Measurements from ENCODE around the gene OGFOD3.
A peak's percentile ranks its signal among the peaks of the same experiment; 100 is the strongest.

The OGFOD3 gene

GRCh38 chr17:82433560-82434215 lies 15.3 kb upstream of the OGFOD3 start:
- Histone ChIP-seq H3K27ac (ENCODE audit: low read depth in 2 of 2, low read length in 2 of 2) (no peak overlapping the region), H3K9ac (ENCODE audit: low read depth in 1 of 2, low read length in 2 of 2) (no peak overlapping the region), H3K9me3 (ENCODE audit: control insufficient read depth in 2 of 2, low read length in 2 of 2) (no peaks in the 10 kb centered on the region), H3K36me3 (ENCODE audit: control insufficient read depth in 2 of 2, insufficient read depth in 2 of 2, low read length in 2 of 2) (peaks cover 4 to 10% of the 10 kb centered on the region in 2 donors), H3K4me1 (ENCODE audit: control insufficient read depth in 2 of 2, insufficient read depth in 2 of 2, low read length in 2 of 2) (no peaks in the 10 kb centered on the region), H3K4me3 (ENCODE audit: low read length in 2 of 2) (no peak overlapping the region), H3K27me3 (ENCODE audit: control insufficient read depth in 2 of 2, insufficient read depth in 2 of 2, low read length in 2 of 2) (no peaks in the 10 kb centered on the region)

GRCh38 chr17:82432017-82432416 lies 13.6 kb upstream of the OGFOD3 start:
- Histone ChIP-seq H3K36me3 (ENCODE audit: control insufficient read depth in 2 of 2, insufficient read depth in 2 of 2, low read length in 2 of 2) (peaks cover 4 to 6% of the 10 kb centered on the region in 2 donors), H3K9ac (ENCODE audit: low read depth in 1 of 2, low read length in 2 of 2) (no peak overlapping the region), H3K27ac (ENCODE audit: low read depth in 2 of 2, low read length in 2 of 2) (no peak overlapping the region), H3K9me3 (ENCODE audit: control insufficient read depth in 2 of 2, low read length in 2 of 2) (no peaks in the 10 kb centered on the region), H3K4me1 (ENCODE audit: control insufficient read depth in 2 of 2, insufficient read depth in 2 of 2, low read length in 2 of 2) (no peaks in the 10 kb centered on the region), H3K27me3 (ENCODE audit: control insufficient read depth in 2 of 2, insufficient read depth in 2 of 2, low read length in 2 of 2) (no peaks in the 10 kb centered on the region), H3K4me3 (ENCODE audit: low read length in 2 of 2) (no peak overlapping the region)

DNA sequence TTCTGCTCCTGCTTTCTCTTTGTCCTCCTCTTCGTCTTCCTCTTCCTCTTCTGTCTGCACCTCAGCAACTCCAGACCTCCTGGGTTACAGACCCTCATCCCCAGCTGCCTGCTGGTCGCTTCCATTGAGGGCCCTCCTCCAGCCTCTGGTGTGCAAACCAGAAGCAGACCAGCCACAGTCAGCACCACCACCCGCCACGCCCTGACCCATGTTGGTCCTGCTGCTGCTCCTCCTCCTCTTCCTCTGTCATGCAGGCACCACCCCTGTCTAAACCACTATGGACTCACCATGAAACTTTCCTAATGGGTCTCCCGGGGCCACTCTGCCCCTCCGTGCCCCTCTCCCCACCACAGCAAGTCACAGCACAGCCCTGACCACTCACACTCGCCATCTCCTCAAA lies 11.4 kb upstream of the OGFOD3 start:
- Histone ChIP-seq H3K4me1 (ENCODE audit: control insufficient read depth in 2 of 2, insufficient read depth in 2 of 2, low read length in 2 of 2) (no peaks in the 10 kb centered on the region), H3K9me3 (ENCODE audit: control insufficient read depth in 2 of 2, low read length in 2 of 2) (no peaks in the 10 kb centered on the region), H3K27ac (ENCODE audit: low read depth in 2 of 2, low read length in 2 of 2) (no peak overlapping the region), H3K9ac (ENCODE audit: low read depth in 1 of 2, low read length in 2 of 2) (no peak overlapping the region), H3K36me3 (ENCODE audit: control insufficient read depth in 2 of 2, insufficient read depth in 2 of 2, low read length in 2 of 2) (no peaks in the 10 kb centered on the region), H3K27me3 (ENCODE audit: control insufficient read depth in 2 of 2, insufficient read depth in 2 of 2, low read length in 2 of 2) (no peaks in the 10 kb centered on the region), H3K4me3 (ENCODE audit: low read length in 2 of 2) (peak overlapping the region in 1 of 2 donors; percentile 15)

DNA sequence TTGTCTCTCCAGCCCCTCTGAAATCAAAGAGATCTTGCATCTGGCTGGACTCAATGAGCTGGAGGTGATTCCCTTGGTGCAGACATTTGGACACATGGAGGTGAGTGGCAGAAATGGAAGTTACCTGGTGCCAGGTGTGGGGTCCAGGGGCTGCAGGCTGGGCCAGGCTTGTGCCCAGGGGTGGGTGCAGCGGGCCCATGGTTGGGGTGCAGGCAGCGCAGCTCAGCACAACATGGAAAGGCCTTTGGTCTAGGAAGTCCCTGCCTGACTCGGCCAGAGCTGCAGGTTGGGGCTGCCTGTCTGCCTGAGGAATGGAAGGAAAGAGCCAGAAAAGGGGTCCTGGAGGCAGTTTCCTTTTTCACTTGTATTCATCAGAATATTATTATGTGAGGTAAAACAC lies 10.2 kb upstream of the OGFOD3 start:
- H3K27me3 ChIP-seq (ENCODE audit: control insufficient read depth in 2 of 2, insufficient read depth in 2 of 2, low read length in 2 of 2): no peaks in the 10 kb centered on the region
- no peak overlapping the region for H3K27ac ChIP-seq (ENCODE audit: low read depth in 2 of 2, low read length in 2 of 2)
- H3K9me3 ChIP-seq (ENCODE audit: control insufficient read depth in 2 of 2, low read length in 2 of 2): no peaks in the 10 kb centered on the region
- no peaks in the 10 kb centered on the region for H3K4me1 ChIP-seq (ENCODE audit: control insufficient read depth in 2 of 2, insufficient read depth in 2 of 2, low read length in 2 of 2)
- no peak overlapping the region for H3K9ac ChIP-seq (ENCODE audit: low read depth in 1 of 2, low read length in 2 of 2)
- no peak overlapping the region for H3K4me3 ChIP-seq (ENCODE audit: low read length in 2 of 2)
- H3K36me3 ChIP-seq (ENCODE audit: control insufficient read depth in 2 of 2, insufficient read depth in 2 of 2, low read length in 2 of 2): no peaks in the 10 kb centered on the region

GRCh38 chr17:82424863-82425159 lies 6.4 kb upstream of the OGFOD3 start:
- Histone ChIP-seq H3K9me3 (ENCODE audit: control insufficient read depth in 2 of 2, low read length in 2 of 2) (no peaks in the 10 kb centered on the region), H3K36me3 (ENCODE audit: control insufficient read depth in 2 of 2, insufficient read depth in 2 of 2, low read length in 2 of 2) (peaks cover 0 to 9% of the 10 kb centered on the region in 2 donors), H3K9ac (ENCODE audit: low read depth in 1 of 2, low read length in 2 of 2) (no peak overlapping the region), H3K27ac (ENCODE audit: low read depth in 2 of 2, low read length in 2 of 2) (no peak overlapping the region), H3K4me3 (ENCODE audit: low read length in 2 of 2) (no peak overlapping the region), H3K27me3 (ENCODE audit: control insufficient read depth in 2 of 2, insufficient read depth in 2 of 2, low read length in 2 of 2) (no peaks in the 10 kb centered on the region), H3K4me1 (ENCODE audit: control insufficient read depth in 2 of 2, insufficient read depth in 2 of 2, low read length in 2 of 2) (peaks cover 0 to under 1% of the 10 kb centered on the region in 2 donors)

DNA sequence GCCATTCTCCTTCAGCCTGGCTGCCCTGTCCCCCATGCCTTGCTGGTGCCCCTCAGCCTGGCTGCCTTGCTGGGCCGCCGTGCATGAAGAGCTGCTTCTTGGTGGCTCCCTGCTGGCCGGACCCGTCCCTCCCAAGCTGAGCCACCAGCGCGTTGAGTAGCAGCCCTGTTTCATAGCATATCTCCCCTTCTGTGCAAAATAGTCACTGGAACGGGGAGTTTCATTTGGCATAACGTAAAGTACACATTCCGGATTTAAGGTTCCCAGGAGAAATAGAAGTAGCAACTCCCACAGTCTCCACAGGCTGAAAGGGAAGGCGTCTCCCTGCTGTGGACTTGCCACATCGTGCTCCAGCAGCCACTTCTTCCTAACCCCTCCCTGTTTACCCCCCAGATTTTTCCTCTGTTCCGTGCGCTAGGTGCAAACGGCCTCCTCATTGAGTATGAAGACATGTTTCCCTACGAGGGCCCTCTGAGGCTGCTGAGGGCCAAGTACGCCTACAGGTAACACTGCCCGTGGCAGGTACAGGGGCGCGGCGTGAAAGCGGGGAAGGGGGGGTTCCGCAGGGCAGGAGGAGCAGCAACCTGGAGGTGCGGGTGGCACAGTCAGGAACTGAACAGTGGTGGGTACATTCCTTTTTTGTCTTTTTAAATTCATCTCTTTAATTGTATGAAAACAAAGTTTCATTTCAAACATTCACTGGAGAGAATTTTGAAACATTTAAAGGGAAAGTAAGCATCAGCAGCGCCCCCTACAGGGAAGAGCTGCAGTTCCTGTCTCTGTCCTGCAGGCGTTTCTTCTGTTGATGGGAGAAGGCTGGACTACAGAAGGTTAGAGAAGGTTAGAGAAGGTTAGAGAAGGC lies 5.8 kb upstream of the OGFOD3 start:
- Histone ChIP-seq H3K27me3 (ENCODE audit: control insufficient read depth in 2 of 2, insufficient read depth in 2 of 2, low read length in 2 of 2) (no peaks in the 10 kb centered on the region), H3K4me1 (ENCODE audit: control insufficient read depth in 2 of 2, insufficient read depth in 2 of 2, low read length in 2 of 2) (peaks cover 0 to 5% of the 10 kb centered on the region in 2 donors), H3K9ac (ENCODE audit: low read depth in 1 of 2, low read length in 2 of 2) (no peak overlapping the region), H3K36me3 (ENCODE audit: control insufficient read depth in 2 of 2, insufficient read depth in 2 of 2, low read length in 2 of 2) (peaks cover 0 to 9% of the 10 kb centered on the region in 2 donors), H3K27ac (ENCODE audit: low read depth in 2 of 2, low read length in 2 of 2) (no peak overlapping the region), H3K4me3 (ENCODE audit: low read length in 2 of 2) (no peak overlapping the region), H3K9me3 (ENCODE audit: control insufficient read depth in 2 of 2, low read length in 2 of 2) (no peaks in the 10 kb centered on the region)

DNA sequence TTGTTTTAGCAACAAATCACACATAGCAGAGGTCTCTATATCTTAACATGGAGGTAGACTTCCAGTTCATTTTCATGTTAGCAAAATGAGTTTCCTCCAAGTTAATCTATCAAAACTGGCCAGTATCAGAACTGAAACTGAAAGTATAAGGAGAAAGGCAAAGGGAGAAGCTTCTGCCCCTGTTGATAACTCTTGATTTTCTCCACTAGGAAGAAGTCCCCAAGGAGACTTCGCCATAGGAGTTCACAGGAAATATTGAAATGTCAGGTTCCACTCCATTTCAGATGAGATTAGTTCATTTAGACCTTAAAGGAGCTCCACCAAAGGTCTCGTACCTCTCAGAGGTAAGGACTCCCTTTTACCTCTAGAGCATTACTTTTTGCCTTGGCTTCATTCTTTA lies 1.2 kb upstream of the OGFOD3 start:
- Histone ChIP-seq H3K9ac (ENCODE audit: low read depth in 1 of 2, low read length in 2 of 2) (peak overlapping the region in 1 of 2 donors; percentile 84), H3K9me3 (ENCODE audit: control insufficient read depth in 2 of 2, low read length in 2 of 2) (no peaks in the 10 kb centered on the region), H3K4me1 (ENCODE audit: control insufficient read depth in 2 of 2, insufficient read depth in 2 of 2, low read length in 2 of 2) (peaks cover 4 to 8% of the 10 kb centered on the region in 2 donors), H3K36me3 (ENCODE audit: control insufficient read depth in 2 of 2, insufficient read depth in 2 of 2, low read length in 2 of 2) (peaks cover 0 to 9% of the 10 kb centered on the region in 2 donors), H3K27ac (ENCODE audit: low read depth in 2 of 2, low read length in 2 of 2) (peak overlapping the region; percentile 42 to 94), H3K4me3 (ENCODE audit: low read length in 2 of 2) (peak overlapping the region; percentile 74 to 94), H3K27me3 (ENCODE audit: control insufficient read depth in 2 of 2, insufficient read depth in 2 of 2, low read length in 2 of 2) (no peaks in the 10 kb centered on the region)

DNA sequence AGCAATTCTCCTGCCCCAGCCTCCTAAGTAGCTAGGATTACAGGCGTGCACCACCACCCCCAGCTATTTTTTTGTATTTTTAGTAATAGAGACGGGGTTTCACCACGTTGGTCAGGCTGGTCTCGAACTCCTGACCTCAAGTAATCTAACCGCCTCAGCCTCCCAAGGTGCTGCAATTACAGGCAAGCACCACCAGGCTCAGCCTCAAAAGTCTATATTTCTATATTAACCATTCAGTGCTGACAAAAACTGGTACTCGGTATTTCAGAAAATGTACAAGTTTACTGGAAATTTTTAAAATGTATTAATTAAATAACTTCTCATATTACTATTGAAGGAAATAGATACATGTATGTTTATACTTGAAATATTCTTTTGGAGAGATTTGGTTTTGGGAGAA lies 1.6 kb downstream of the OGFOD3 start:
- peaks cover 0 to 13% of the 10 kb centered on the region in 2 donors for H3K36me3 ChIP-seq (ENCODE audit: control insufficient read depth in 2 of 2, insufficient read depth in 2 of 2, low read length in 2 of 2)
- no peaks in the 10 kb centered on the region for H3K27me3 ChIP-seq (ENCODE audit: control insufficient read depth in 2 of 2, insufficient read depth in 2 of 2, low read length in 2 of 2)
- H3K4me3 ChIP-seq (ENCODE audit: low read length in 2 of 2): no peak overlapping the region
- H3K27ac ChIP-seq (ENCODE audit: low read depth in 2 of 2, low read length in 2 of 2): no peak overlapping the region
- H3K4me1 ChIP-seq (ENCODE audit: control insufficient read depth in 2 of 2, insufficient read depth in 2 of 2, low read length in 2 of 2): peaks cover 4 to 8% of the 10 kb centered on the region in 2 donors
- H3K9ac ChIP-seq (ENCODE audit: low read depth in 1 of 2, low read length in 2 of 2): no peak overlapping the region
- H3K9me3 ChIP-seq (ENCODE audit: control insufficient read depth in 2 of 2, low read length in 2 of 2): no peaks in the 10 kb centered on the region

DNA sequence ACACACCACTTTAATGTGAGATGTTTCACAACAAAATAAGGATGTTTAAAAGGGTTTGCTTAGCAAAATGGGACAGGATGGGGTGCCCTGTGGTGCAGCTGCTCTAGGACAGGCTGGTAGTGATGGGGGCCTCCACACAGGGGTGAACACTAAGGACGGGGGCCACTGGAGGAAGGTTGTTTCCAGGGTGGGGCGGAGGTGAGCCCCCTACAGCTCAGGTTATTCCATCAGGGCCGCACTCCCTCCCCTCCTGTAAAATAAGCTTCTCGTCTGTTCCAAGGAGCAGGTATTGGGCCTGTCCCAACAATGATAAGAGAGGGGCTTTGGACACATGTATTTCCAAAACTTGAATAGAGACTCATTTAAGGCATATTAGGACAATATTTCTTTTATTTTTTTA lies 2.1 kb downstream of the OGFOD3 start:
- no peak overlapping the region for H3K27ac ChIP-seq (ENCODE audit: low read depth in 2 of 2, low read length in 2 of 2)
- no peaks in the 10 kb centered on the region for H3K9me3 ChIP-seq (ENCODE audit: control insufficient read depth in 2 of 2, low read length in 2 of 2)
- H3K36me3 ChIP-seq (ENCODE audit: control insufficient read depth in 2 of 2, insufficient read depth in 2 of 2, low read length in 2 of 2): peaks cover 0 to 12% of the 10 kb centered on the region in 2 donors
- no peak overlapping the region for H3K9ac ChIP-seq (ENCODE audit: low read depth in 1 of 2, low read length in 2 of 2)
- H3K27me3 ChIP-seq (ENCODE audit: control insufficient read depth in 2 of 2, insufficient read depth in 2 of 2, low read length in 2 of 2): no peaks in the 10 kb centered on the region
- peaks cover 4 to 8% of the 10 kb centered on the region in 2 donors for H3K4me1 ChIP-seq (ENCODE audit: control insufficient read depth in 2 of 2, insufficient read depth in 2 of 2, low read length in 2 of 2)
- no peak overlapping the region for H3K4me3 ChIP-seq (ENCODE audit: low read length in 2 of 2)

- peaks cover 4 to 8% of the 10 kb centered on the region in 2 donors for H3K4me1 ChIP-seq (ENCODE audit: control insufficient read depth in 2 of 2, insufficient read depth in 2 of 2, low read length in 2 of 2)
- no peaks in the 10 kb centered on the region for H3K9me3 ChIP-seq (ENCODE audit: control insufficient read depth in 2 of 2, low read length in 2 of 2)
- H3K9ac ChIP-seq (ENCODE audit: low read depth in 1 of 2, low read length in 2 of 2): no peak overlapping the region
- H3K4me3 ChIP-seq (ENCODE audit: low read length in 2 of 2): no peak overlapping the region
- H3K27me3 ChIP-seq (ENCODE audit: control insufficient read depth in 2 of 2, insufficient read depth in 2 of 2, low read length in 2 of 2): no peaks in the 10 kb centered on the region
- H3K27ac ChIP-seq (ENCODE audit: low read depth in 2 of 2, low read length in 2 of 2): no peak overlapping the region
- peaks cover 0 to 7% of the 10 kb centered on the region in 2 donors for H3K36me3 ChIP-seq (ENCODE audit: control insufficient read depth in 2 of 2, insufficient read depth in 2 of 2, low read length in 2 of 2)
These were observed 2.6 kb downstream of the OGFOD3 start for GRCh38 chr17:82415786-82416185.
